GM19099 (cell line): ENCODE results near the gene ADD1.

Experiments
- POLR2A ChIP-seq: IDR thresholded peaks from 3 replicates; pipeline ENCODE4 v1.6.1; 2011; ENCODE audit warnings: low read depth; ENCODE audit not compliant: insufficient read length; ENCODE audit errors: extremely low read depth

Gene ADD1

DNA sequence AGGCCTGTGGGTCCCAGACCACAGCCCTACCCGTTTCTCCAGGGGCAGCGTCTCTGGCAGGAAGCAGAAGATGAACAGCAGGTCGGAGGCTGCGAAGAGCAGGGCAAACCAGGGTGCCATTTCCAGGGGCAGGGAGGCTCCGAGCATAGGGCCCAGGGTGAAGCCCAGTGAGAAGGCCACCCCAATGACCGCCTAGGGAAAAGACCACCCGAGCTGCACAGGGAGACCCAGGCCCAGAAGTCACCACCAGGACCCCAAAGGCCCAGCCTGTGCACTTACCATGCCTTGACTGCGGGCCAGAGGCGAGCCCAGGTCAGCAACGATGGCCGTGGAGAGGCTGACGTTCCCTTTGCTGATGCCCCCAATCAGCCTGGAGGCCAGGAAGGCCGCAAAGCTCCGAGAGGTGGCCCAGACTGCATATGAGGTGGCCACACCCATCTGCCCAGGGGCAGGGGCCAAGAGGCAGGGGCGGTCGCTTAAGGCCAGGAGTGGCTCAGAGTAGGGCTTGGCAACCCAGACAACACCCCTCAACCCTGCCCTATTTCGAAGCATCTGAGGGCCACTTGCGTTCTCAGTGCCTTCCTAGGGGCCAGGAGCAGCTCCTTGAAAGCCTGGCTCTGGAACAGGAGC, 88.8 kb downstream of the ADD1 start:
- no peak for TF ChIP-seq POLR2A

DNA sequence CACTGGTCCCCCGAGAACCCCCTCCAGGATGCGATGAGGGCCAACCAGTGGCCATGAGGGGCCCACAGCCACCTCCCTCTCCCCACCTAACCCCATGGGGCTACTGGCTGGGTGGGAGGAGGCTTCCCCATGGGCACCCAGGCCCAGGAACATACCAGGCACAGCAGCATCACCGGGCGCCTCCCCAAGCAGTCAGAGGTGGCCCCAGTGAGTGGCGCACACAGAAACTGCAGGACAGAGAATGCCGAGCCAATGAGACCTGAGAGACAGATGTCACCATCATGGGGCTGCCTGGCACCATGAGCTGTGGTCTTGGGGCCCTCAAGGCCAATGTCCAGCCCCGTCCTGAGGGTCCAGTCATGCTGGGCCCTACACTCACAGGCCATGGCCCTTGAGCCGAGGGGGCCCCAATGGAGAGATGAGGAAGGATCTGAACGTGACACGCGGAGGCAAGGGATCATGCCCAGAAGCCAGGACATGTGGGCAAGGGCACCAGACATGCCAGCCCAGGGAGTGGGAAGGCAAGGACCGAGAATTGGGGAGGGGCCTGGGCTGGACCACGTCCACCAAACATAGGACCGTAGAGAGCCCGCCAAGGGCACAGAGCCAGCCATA, 89.4 kb downstream of the ADD1 start:
- peak; percentile 20 for TF ChIP-seq POLR2A

DNA sequence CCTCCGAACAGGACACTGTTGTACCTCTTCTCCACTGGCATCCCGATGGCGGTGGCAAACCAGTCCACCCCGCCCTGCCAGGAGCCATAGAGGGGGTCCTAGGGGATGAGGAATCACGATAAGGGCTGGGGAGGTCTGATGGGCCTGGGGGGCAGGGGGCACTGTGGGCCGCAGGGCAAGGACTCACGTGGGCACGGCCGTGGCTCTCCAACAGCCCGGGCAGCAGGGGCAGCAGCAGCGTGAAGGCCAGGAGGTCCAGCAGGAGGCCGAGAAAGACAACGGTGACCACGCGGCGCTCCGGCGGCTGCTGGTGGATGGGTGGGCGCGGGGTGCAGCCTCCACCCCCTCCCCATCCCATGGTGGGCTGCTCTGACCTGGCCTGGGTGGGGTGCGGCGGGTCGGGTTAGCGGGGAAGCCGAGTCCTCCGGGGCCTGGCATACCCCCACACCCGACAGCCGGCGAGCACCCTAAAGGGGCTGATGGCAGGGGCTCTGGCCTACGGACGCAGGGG, 90.0 kb downstream of the ADD1 start:
- TF ChIP-seq POLR2A = no peak

DNA sequence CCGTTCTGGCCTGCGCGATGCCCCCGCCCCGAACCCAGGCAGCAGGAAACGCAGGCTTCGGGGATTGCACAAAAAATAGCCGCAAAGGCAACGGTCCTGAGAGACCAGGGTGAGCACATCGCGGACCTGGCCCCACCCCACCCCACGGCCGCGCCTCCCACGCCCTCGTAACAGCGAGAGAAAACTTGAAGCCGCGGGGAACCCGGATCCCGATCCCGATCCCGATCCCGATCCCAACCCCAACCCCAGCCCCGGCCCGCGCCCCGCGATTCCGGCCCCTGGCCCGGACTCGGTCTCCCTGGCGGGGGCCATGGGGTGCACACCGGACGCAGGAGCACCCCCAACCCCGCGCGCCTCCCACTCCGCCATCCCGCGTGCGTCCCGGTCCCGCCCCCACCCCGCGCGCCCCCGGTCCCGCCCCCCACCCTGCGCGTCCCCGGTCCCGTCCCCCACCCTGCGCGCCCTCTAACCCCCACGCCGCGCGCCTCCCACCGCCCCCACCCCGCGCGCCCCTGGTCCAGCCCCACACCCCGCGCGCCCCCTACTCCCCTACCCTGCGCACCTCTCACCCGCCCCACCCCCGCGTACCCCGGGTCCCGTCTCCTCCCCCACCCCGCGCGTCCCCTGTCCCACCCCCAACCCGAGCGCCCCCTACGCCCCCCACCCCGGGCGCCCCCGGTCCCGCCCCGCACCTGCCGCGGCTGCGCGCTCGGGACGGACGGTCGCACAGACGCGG, 90.6 kb downstream of the ADD1 start:
- TF ChIP-seq POLR2A = no peak

DNA sequence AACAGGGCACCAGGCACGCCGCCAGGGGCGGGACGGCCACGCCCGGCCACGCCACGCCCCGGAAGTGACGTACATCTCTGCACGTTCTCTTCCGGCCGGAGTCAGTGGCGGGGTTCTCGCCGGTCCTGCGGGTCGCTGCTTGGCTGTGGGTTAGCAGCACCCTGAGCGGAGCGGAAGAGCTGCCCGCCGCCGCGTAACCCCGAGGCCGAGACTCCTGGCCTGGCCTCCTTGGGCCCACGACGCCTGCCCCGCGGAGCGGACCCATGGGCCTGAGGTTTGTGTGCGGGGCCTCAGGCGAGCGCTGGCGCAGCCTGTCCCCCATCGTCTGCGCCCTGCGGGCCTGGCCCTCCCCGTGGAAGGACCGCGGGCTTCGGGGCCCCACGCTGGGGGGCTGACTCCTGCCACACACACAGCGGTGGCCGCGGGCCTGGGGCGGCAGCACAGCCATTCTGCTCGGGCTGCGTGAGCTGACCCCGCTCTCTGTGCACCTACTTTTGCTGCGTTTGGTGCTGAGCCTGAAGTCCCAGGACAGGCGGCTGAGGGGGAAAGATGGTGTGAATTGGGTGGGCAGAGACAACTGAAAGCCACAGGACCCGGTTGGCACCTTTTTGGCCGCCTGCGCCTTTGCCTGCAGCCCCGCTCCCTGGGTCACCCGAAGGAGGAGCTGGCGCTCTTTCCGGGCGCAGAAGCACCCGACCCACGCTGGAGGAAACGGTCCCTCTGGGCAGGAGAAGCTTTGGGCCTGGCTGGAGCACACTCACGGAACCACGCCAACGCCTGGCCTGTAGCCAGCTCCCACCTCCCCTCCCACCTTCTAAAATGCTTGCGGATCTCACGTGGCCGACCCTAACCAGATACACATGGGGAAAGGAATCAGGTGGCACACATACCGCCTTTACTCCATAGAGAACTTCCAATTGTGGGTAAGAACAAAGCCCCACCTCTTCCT, 91.4 kb downstream of the ADD1 start:
- peak; percentile 96 for TF ChIP-seq POLR2A

DNA sequence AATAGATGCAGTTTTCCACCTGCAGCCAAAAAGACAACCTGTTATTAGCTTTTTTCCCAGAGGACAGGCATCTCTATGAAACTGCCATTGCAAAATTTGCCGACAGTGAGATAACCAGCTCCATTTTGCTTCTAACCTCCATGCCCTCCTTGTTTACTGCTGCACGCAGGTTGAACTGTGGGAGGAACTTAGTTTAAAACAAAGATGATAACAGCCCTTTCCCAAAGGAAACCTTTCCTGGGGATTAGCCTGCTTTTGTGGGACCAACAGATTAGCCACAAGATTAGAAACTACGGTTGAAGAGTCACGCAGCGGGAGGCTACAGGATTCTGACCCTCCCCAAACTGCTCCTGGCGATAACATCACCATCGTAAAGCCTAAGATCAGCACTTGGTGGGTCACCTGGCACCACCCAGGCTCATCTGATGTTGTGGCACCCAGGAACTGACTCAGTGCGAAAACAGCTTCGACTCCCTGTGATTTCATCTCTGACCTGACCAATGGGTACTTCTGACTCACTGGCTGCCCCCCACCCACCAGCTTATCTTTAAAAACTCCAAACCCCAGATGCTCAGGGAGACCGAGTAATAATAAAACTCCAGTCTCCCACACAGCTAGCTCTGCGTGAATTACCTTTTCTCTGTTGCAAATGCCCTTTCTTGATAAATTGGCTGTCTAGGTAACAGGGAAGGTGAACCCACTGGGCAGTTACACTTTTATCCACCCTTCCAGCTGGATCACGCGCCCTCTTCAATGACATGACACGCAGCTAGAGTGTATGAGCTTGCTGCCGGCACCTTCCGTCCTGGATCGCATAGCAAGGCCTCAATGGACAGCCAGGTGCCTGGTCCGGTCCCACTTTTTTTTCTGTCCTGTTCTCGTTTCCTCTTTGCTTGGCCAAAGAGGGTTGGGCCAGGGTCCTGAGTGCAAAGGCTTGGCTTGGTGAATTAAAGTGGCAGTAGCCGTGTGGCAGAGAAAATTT, 92.4 kb downstream of the ADD1 start:
- no peak for TF ChIP-seq POLR2A

DNA sequence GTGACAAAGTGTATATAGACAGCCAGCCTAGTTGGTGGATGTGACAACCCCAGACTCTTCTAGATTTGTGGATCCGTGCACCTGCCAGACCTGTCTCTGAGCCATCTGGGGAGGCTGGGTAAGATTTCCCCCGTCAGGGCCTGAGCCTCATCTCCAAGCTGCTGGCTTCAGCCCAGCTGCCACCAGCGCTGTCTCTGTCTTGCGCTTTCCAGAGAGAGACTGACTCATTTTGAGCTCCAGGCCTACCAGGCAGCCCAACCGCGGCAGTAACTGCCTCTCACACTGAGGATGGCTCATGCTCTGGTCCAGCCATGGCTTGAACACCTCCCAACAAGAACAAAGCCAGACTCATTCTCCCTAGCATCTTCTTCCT, 93.1 kb downstream of the ADD1 start:
- TF ChIP-seq POLR2A = peak; percentile 22

DNA sequence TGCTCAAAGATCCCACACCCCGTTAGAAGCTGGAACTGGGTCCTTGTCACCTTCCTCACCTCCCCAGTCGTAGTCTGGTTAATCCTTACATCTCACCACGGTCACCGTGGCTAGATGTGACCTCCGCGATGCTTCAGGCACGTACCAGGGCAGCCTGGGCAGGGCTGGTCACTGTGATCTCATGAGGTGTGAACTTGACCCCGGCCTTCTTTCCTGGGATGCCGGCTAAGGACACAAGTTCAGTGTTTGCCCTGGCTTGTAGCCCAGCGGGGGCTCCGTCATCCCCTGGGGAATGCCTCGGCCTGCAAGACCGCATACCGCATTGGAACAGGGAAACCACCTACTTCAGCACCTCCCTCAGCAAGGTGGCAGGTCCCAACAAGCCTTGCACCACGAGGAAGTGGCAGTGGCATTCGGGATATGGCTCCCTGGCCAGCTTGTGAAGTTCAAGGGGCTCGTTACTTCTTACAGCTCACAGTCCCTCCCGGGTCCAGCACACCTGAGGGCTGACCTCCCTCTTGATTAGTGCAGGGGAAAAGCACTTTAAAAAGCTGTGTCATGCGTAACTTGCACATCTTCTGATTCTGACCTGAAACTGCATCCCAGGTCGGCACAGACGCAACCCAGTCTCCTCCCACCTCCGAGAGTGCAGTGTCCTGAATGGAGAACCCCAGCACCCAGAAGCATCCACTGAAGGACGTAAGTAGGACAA, 93.7 kb downstream of the ADD1 start:
- no peak for TF ChIP-seq POLR2A

DNA sequence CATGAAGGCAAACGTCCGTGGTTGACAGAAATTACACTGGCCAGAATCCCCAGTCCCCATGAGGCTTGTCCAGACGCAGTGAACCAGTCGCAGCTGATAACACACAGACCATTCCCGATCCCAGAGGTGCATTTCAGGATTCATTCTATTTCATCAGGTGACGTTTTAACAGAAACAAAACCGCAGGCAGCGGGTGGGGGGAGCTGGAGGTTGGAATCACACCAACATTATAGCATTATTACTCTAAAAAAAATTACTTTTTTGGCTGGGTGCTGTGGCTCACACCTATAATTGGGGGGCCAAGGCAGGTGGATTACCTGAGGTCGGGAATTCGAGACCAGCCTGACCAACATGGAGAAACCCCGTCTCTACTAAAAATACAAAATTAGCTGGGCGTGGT, 94.3 kb downstream of the ADD1 start:
- TF ChIP-seq POLR2A = no peak

DNA sequence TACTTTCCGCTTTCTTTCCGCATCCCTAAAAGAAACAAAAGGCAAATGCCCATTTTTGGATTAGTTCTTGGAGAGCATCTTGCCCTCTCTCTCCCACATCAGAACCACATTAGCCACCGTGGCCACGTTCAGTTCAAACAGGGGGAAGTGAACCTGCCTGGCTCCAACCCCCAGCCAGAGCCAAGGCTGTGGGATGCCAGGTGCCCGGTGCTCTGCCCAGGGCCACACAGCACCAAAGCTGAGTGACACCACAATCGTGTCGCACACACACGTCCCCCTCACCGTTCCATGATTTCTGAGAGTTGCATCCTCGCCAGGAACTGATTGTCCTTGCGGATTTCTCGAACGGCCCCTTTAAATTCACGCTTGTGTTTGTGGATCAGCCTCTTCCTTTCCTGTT, 95.3 kb downstream of the ADD1 start:
- TF ChIP-seq POLR2A = no peak

DNA sequence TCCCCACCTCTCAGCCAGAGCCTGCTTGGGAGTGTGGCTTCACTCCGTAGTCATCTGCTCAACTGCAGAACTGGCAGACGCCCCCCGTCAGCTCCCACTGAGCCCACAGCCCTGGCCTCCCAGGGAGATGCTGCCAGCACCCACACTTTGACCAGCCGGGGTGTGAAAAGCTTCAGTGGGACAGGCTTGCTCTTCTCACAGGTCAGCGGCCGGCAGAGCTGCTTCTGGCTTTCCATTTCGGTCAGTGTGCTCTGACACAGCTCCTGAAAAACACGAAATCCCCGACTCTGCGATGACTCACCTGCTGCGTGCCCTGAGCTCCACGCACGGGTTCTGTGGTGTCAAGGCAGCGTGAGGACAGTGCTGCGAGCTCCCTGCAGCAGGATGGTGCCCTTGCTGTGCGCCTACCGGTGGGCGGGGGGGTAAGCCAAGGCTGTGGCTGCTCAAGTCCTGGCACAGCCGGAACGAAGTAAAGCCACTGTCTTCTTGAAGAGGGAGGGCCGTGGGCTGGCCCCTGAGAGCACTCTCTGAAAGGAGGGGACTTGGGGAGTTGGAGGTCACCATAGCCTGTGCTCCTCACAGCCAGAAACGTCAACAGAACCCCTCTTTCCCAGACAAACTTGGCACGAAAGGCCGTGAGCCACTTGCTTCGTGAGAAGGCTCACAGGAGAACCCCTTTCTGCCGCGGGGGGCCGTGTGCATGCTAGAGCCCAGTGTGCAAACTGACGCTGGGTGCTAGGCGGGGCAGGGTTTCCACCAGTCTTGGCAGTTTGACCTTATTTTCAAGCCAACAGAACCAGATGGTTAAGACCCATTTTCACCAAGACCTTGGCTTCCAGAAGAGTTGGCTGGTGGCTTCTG, 96.0 kb downstream of the ADD1 start:
- no peak for TF ChIP-seq POLR2A
